Neuronal stem cell (in vitro differentiated cells): Measurements from ENCODE around the gene PARD6G. TPM values are rescaled to one million over a fixed set of nuclear protein-coding genes. Genes with fewer than 3 reads are reported as not detected.
"Not testable (repeated sequence)": the region's sequence is repeated elsewhere in the genome, so short reads cannot be mapped to it uniquely, and the experiment has no call there.

Experiments
- DNase-seq: peaks from one replicate; pipeline ENCODE4 v3.0.0-alpha.2; 2013; ENCODE audit warnings: low spot score
- H2AFZ ChIP-seq: one replicate; pipeline ENCODE4 v1.6.1; 2013; ENCODE audit warnings: mild to moderate bottlenecking, low read length, inconsistent platforms
- H2AK5ac ChIP-seq: 2 replicates; pipeline ENCODE4 v1.6.1; 2013; ENCODE audit warnings: low read depth, mild to moderate bottlenecking, inconsistent platforms, low read length, moderate library complexity, mixed read lengths
- H2BK120ac ChIP-seq: 2 replicates; pipeline ENCODE4 v1.6.1; 2013; ENCODE audit warnings: low read depth, mild to moderate bottlenecking, inconsistent platforms, low read length, moderate library complexity, mixed read lengths
- H2BK12ac ChIP-seq: one replicate; pipeline ENCODE4 v1.6.1; 2013; ENCODE audit warnings: low read length, inconsistent platforms
- H2BK15ac ChIP-seq: 2 replicates; pipeline ENCODE4 v1.6.1; 2013; ENCODE audit warnings: mild to moderate bottlenecking, low read length, inconsistent platforms, mixed read lengths
- H2BK5ac ChIP-seq: one replicate; pipeline ENCODE4 v1.6.1; 2013; ENCODE audit warnings: inconsistent platforms, mild to moderate bottlenecking, low read length, moderate library complexity
- H3K14ac ChIP-seq: one replicate; pipeline ENCODE4 v1.6.1; 2013; ENCODE audit warnings: low read length, inconsistent platforms
- H3K18ac ChIP-seq: 2 replicates; pipeline ENCODE4 v1.6.1; 2013; ENCODE audit warnings: low read length, inconsistent platforms
- H3K23ac ChIP-seq: 2 replicates; pipeline ENCODE4 v1.6.1; 2013; ENCODE audit warnings: low read depth, mild to moderate bottlenecking, mixed read lengths, low read length, inconsistent platforms; ENCODE audit not compliant: poor library complexity
- H3K27ac ChIP-seq: replicated peaks from 3 replicates; pipeline ENCODE4 v1.5.1; 2013; ENCODE audit warnings: low read length, inconsistent platforms
- H3K27me3 ChIP-seq, 3 experiments: 2 replicates each; pipeline ENCODE4 v1.6.1; 2013; ENCODE audit warnings: low read length in 3 of 3, mild to moderate bottlenecking in 2 of 3, inconsistent platforms in 1 of 3, low read depth in 1 of 3, mixed read lengths in 1 of 3, moderate library complexity in 1 of 3; ENCODE audit not compliant: control insufficient read depth in 3 of 3, insufficient read depth in 3 of 3
- H3K36me3 ChIP-seq, 2 donors: replicated peaks in 1 of 2; 2 replicates each; pipeline ENCODE4 v1.6.1; 2013; ENCODE audit warnings: low read length in 2 of 2; ENCODE audit not compliant: control insufficient read depth in 2 of 2, insufficient read depth in 2 of 2
- H3K4ac ChIP-seq: 2 replicates; pipeline ENCODE4 v1.6.1; 2013; ENCODE audit warnings: inconsistent platforms, mild to moderate bottlenecking, low read length, moderate library complexity
- H3K4me1 ChIP-seq, 2 donors: 1 replicate in 1 of 2; 2 replicates in 1 of 2; pipeline ENCODE4 v1.6.1; 2013; ENCODE audit warnings: low read length in 2 of 2, low read depth in 1 of 2; ENCODE audit not compliant: control insufficient read depth in 2 of 2, insufficient read depth in 1 of 2
- H3K4me2 ChIP-seq: one replicate; pipeline ENCODE4 v1.6.1; 2013; ENCODE audit warnings: mild to moderate bottlenecking, low read length, inconsistent platforms; ENCODE audit not compliant: insufficient read depth, poor library complexity, severe bottlenecking
- H3K4me3 ChIP-seq, 2 donors: 2 replicates each; pipeline ENCODE4 v1.5.1; 2013; ENCODE audit warnings: low read length in 2 of 2, mild to moderate bottlenecking in 2 of 2, inconsistent platforms in 1 of 2, moderate library complexity in 1 of 2
- H3K79me1 ChIP-seq: one replicate; pipeline ENCODE4 v1.6.1; 2013; ENCODE audit warnings: low read depth, mild to moderate bottlenecking, inconsistent platforms, low read length, moderate library complexity
- H3K9ac ChIP-seq: one replicate; pipeline ENCODE4 v1.6.1; 2013; ENCODE audit warnings: mild to moderate bottlenecking, low read depth, low read length, inconsistent platforms; ENCODE audit not compliant: poor library complexity
- H3K9me3 ChIP-seq, 2 donors: replicated peaks in 1 of 2; 2 replicates each; pipeline versions ENCODE3 to v1.6.1; 2013; ENCODE audit warnings: low read length in 2 of 2, mild to moderate bottlenecking in 2 of 2, inconsistent platforms in 1 of 2, low read depth in 1 of 2, mixed read lengths in 1 of 2, moderate library complexity in 1 of 2; ENCODE audit not compliant: control insufficient read depth in 2 of 2, insufficient read depth in 1 of 2
- H4K8ac ChIP-seq: one replicate; pipeline ENCODE4 v1.6.1; 2013; ENCODE audit warnings: low read depth, mild to moderate bottlenecking, inconsistent platforms, low read length, moderate library complexity
- H4K91ac ChIP-seq: one replicate; pipeline ENCODE4 v1.6.1; 2013; ENCODE audit warnings: low read length, low read depth, mild to moderate bottlenecking, inconsistent platforms; ENCODE audit not compliant: poor library complexity
- WGBS, 2 donors: extraction: QIAGEN DNeasy Blood & Tissue Kit; methylation state at CpG; one replicate each; pipeline ENCODE4 v1.1.7; 2013; ENCODE audit warnings: missing lambda C conversion rate in 2 of 2, mixed read lengths in 1 of 2; ENCODE audit not compliant: insufficient read length in 2 of 2, insufficient replicate concordance in 1 of 2; ENCODE audit errors: extremely low coverage in 2 of 2; 5-methylcytosine and 5-hydroxymethylcytosine counted together
- polyA plus RNA-seq, 2 experiments: library from polyadenylated mRNA; stranded (reverse); fragments of 200-250 nt; gene quantifications; one replicate each; pipeline ENCODE4 v1.2.3, GENCODE V29; 2013

PARD6G gene
- 24.1 TPM for polyA plus RNA-seq (2013, experiment 1 of 2)
- 23.1 TPM for polyA plus RNA-seq (2013, experiment 2 of 2)

- no peak within 1 kb of the TSS for H4K91ac ChIP-seq
- peaks cover 2 to 4% of the 10 kb centered on the region in 2 donors for H3K4me1 ChIP-seq
- no peak within 1 kb of the TSS for H3K4ac ChIP-seq
- WGBS, 2 donors: no CpG with 5 or more reads among the region's 60 CpGs
- H3K36me3 ChIP-seq: peaks cover 0 to 8% of the 10 kb centered on the region in 2 donors
- peak; percentile 63 for DNase-seq
- H2BK15ac ChIP-seq: peak within 1 kb of the TSS; percentile 70
- no peak within 1 kb of the TSS for H4K8ac ChIP-seq
- peaks cover 8% of the 10 kb centered on the region for H3K79me1 ChIP-seq
- H3K27ac ChIP-seq: no peak within 1 kb of the TSS
- H2BK120ac ChIP-seq: peak within 1 kb of the TSS; percentile 62
- peak within 1 kb of the TSS; percentile 90 for H3K9ac ChIP-seq
- H2AFZ ChIP-seq: peak within 1 kb of the TSS; percentile 93
- H3K14ac ChIP-seq: peak within 1 kb of the TSS; percentile 75
- peak within 1 kb of the TSS; percentile 69 for H2AK5ac ChIP-seq
- H3K9me3 ChIP-seq: peaks cover 0 to 2% of the 10 kb centered on the region in 2 donors
- peaks cover 0 to 10% (median 0%) of the 10 kb centered on the region in 3 experiments for H3K27me3 ChIP-seq
- peak within 1 kb of the TSS; percentile 17 for H2BK5ac ChIP-seq
- no peak within 1 kb of the TSS for H2BK12ac ChIP-seq
- peak within 1 kb of the TSS; percentile 74 for H3K23ac ChIP-seq
- H3K18ac ChIP-seq: peak within 1 kb of the TSS; percentile 95
- H3K4me2 ChIP-seq: peak within 1 kb of the TSS; percentile 84
- peak within 1 kb of the TSS; percentile 76 to 96 for H3K4me3 ChIP-seq
Observed at GRCh38 chr18:80247393-80247841, at the start of gene PARD6G. Gene PARD6G, minus strand, starts transcription at chr18:80247514. Its CDS starts 166 bp downstream, at chr18:80247348.

- not testable (repeated sequence) for H3K14ac ChIP-seq, H2AFZ ChIP-seq, H3K27me3 ChIP-seq, H4K8ac ChIP-seq, H4K91ac ChIP-seq, DNase-seq, H2BK5ac ChIP-seq, H2BK15ac ChIP-seq, H3K4me3 ChIP-seq, H3K9ac ChIP-seq, H2BK120ac ChIP-seq, H3K79me1 ChIP-seq, H2BK12ac ChIP-seq, H2AK5ac ChIP-seq, H3K4ac ChIP-seq, H3K18ac ChIP-seq, H3K4me2 ChIP-seq, H3K27ac ChIP-seq, H3K4me1 ChIP-seq, H3K9me3 ChIP-seq, H3K23ac ChIP-seq, H3K36me3 ChIP-seq
- WGBS, 2 donors: no CpG with 5 or more reads among the region's 91 CpGs
Observed at GRCh38 chr18:80262241-80263033, 15.1 kb upstream of the PARD6G start.

- Histone ChIP-seq H2AK5ac (no peak overlapping the region), H4K8ac (no peak overlapping the region), H2BK15ac (no peak overlapping the region), H3K4me1 (no peaks in the 10 kb centered on the region), H3K4me2 (no peak overlapping the region), H3K23ac (no peak overlapping the region), H3K9me3 (peaks cover 2 to 10% of the 10 kb centered on the region in 2 donors), H3K18ac (no peak overlapping the region), H2BK12ac (no peak overlapping the region), H4K91ac (no peak overlapping the region), H3K9ac (no peak overlapping the region), H3K79me1 (no peaks in the 10 kb centered on the region), H2AFZ (no peak overlapping the region), H3K27ac (no peak overlapping the region), H3K14ac (no peak overlapping the region), H2BK120ac (no peak overlapping the region), H2BK5ac (no peak overlapping the region), H3K4ac (no peak overlapping the region), H3K4me3 (no peak overlapping the region), H3K27me3 (no peaks in the 10 kb centered on the region), H3K36me3 (no peaks in the 10 kb centered on the region)
- no CpG with 5 or more reads among the region's 4 CpGs for WGBS, 2 donors
- DNase-seq: no peak
Observed at GRCh38 chr18:80259610-80260009, 12.3 kb upstream of the PARD6G start.

GRCh38 chr18:80258640-80259039, 11.3 kb upstream of the PARD6G start:
- Histone ChIP-seq H3K18ac (no peak overlapping the region), H4K8ac (no peak overlapping the region), H3K27ac (no peak overlapping the region), H3K36me3 (no peaks in the 10 kb centered on the region), H3K4me2 (no peak overlapping the region), H3K9ac (no peak overlapping the region), H2BK15ac (no peak overlapping the region), H2BK120ac (no peak overlapping the region), H4K91ac (no peak overlapping the region), H2BK5ac (no peak overlapping the region), H3K27me3 (no peaks in the 10 kb centered on the region), H3K14ac (no peak overlapping the region), H3K79me1 (no peaks in the 10 kb centered on the region), H3K4me1 (no peaks in the 10 kb centered on the region), H2AK5ac (no peak overlapping the region), H3K4ac (no peak overlapping the region), H3K4me3 (no peak overlapping the region), H2AFZ (no peak overlapping the region), H2BK12ac (no peak overlapping the region), H3K9me3 (peaks cover 5 to 10% of the 10 kb centered on the region in 2 donors), H3K23ac (no peak overlapping the region)
- DNase-seq: no peak
- 100% methylated on average over 1 of the region's 3 CpGs; no CpG with 5 or more reads in 1 of the 2 donors for WGBS, 2 donors
